Measurements from ENCODE around the gene RASAL2.

RASAL2 gene

DNA sequence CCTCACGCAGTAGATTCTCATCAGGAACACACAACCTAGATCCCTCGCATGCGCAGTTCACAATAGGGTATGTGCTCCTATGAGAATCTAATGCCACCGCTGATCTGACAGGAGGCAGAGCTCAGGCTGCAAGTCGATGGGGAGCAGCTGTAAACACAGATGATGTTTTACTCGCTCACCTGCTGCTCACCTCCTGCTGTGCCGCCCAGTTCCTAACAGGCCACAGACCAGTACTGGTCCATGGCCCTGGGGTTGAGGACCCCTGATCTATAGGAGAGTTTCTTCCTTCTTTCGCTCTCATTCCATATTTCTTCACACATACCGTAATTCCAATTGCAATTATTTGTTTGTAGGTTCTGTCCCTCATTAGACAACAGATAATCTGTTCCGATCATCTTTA lies 299.5 kb downstream of the RASAL2 start:
- no peak for DNase-seq (ENCODE audit: low spot score)

GRCh38 chr1:178396789-178397188 lies 302.9 kb downstream of the RASAL2 start:
- DNase-seq (ENCODE audit: low spot score) = no peak

DNA sequence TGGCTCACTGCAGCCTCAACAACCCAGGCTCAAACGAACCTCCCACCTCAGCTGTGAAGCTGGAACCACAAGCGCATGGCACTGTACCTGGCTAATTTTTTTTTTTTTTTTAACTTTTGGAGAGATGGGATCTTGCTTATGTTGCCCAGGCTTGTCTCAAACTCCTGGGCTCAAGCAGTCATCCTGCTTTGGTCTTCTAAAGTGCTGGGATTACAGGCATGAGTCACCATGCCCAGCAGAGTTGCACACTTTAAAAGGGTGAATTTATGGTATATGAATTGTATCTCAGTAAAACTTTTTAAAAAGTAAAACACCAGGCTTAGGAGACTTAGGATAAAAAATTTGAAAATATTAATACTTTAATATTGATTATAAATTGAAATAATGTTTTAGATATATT lies 303.8 kb downstream of the RASAL2 start:
- DNase-seq (ENCODE audit: low spot score) = no peak

GRCh38 chr1:178399177-178399728 lies 305.3 kb downstream of the RASAL2 start:
- no peak for DNase-seq (ENCODE audit: low spot score)

- DNase-seq (ENCODE audit: low spot score) = no peak
These were observed 311.2 kb downstream of the RASAL2 start for GRCh38 chr1:178405137-178405536.

DNA sequence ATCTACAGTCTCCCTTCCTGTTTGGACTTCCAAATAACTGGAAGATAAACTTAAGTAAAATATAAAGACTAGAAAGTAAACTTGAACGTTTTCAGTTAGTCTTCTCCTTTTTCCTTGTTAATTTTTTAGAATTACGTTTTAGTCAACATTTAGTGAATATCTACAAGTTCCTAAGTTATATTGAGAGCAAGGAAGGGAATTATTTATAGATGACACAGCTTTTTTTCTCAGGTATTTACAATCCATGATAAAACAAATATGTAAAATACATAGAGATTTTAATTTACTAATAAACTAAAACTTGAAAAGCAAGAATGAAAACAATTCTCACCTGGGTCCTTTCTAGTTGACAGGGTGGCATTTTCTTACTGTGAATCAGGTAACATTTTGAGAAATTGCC lies 313.3 kb downstream of the RASAL2 start:
- DNase-seq (ENCODE audit: low spot score) = no peak

DNA sequence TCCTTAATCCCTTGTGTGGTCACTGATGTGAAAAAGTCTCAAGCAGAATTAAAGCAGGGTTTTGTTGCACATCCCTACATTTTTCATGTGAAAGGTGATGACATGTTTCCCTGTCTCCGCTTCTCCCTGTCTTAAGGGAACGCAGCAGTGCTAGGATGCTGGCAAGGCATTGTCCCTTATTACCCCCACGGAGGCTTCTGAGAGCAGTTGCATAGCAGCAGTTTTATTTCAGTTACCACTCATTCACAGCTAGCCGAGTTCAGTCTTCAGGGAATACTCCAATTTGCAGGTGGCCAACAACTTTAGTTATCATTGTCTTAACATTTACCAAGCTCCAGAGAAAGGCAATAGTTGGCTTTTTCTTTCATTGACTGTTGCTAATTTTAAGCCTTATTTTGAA lies 313.8 kb downstream of the RASAL2 start:
- no peak for DNase-seq (ENCODE audit: low spot score)

GRCh38 chr1:178408871-178409270 lies 315.0 kb downstream of the RASAL2 start:
- DNase-seq (ENCODE audit: low spot score) = no peak

GRCh38 chr1:178409541-178409940 lies 315.6 kb downstream of the RASAL2 start:
- DNase-seq (ENCODE audit: low spot score) = no peak

DNA sequence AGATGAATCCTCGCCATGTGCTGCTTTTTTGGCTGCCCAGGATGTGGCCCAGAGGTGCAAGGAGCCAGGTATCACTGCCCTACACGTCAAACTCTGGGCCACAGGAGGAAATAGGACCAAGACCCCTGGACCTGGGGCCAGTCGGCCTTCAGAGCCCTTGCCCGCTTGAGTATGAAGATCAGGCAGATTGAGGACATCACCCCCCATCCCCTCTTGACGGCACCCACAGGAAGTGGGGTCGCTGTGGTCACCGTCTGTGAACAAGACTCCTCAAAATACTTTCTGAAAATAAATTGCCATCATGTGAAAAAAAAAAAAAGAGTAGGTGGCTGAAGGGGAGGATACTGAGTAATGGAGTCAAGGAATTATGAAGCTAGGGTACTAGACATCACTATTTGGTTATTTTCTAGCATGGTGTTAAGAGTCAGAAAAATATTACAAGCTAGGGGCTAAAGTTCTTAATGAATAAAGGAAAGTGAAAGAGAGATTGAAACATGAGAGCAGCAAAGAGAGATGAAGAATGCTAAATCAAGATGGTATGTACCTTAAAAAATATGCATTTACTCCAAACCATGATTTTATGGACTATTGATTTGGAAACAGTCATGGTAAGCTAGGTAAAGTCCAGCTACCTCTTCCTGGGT lies 318.0 kb downstream of the RASAL2 start:
- no peak for DNase-seq (ENCODE audit: low spot score)

DNA sequence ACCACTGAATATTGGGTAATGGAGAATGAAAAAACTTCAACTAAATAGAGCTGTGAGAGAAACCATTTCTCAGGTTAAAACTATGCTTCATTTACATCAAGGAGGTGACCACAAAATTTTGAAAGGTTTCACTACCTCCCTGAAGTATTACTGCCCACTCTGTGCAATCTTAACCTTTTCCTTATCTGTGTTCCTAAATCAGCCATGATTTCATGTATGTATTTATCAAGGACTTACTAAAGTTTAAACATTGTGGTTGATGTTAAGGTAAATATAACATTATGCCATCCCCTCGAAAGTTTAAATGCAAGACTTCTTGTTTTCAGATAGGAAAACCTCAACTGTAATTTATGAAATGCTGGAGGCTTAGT lies 318.5 kb downstream of the RASAL2 start:
- DNase-seq (ENCODE audit: low spot score) = no peak

DNA sequence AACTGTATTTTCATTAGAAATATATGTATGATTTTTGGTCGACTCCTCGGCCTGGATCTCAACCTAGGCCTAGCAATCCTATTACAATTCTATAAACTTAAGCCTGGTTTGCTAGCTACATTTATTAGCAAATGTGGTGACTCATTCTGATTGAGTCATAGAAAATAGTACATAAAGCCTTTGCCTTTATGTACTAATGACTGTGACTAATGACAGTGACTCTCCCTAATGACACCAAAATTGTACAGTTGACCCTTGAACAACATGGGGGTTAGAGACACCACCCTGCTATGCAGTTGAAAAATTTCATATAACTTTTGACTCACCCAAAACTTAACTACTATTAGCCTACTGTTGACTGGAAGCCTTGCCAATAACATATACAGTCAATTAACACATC lies 324.0 kb downstream of the RASAL2 start:
- DNase-seq (ENCODE audit: low spot score) = no peak

DNA sequence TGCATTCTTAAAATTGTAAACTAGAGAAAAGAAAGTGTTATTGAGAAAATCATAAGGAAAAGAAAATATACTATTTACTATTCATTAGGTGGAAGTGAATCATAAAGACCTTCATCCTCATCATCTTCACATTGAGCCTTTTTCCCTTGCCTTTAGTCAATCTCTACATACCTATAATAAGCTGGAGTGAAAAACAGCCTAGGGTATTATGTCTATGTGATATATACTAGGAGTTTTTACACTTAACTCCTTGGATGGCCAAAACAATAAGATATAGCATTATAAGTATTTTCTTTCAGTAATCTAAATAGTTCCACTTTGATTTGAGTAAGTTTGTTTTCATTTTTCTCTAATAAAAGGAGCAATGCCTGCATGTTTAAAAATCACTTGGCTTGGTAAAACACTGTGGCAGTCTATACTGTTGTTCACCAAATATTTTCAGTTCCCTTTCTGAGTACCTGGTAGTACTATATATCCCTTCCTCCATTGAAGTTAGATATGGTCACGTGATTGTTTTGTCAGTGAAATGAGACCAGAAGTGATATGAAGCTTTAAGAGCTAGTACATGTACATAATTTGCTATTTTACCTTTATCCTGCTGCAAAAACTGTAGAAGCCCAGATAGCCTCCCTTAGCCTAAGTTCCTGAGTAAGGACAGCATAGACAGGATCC lies 324.5 kb downstream of the RASAL2 start:
- no peak for DNase-seq (ENCODE audit: low spot score)

DNA sequence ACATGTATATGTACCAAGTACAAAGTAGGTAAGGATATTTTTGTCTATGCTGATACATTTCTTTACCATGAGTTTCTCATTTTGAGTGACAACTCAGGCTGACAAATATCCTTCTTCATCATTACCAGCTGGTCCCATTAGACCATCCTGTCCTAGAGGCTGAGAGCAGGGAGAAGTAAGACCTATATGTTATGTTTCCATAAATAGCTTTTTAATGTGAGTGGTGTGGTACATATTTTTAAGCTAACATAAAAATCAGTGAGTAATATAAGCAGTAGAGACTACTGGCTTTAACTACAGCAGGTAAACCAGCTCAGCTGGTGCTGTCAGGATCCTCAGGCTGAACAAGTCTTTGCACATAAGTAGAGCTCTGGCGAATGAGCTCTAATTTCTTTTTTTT lies 340.5 kb downstream of the RASAL2 start:
- DNase-seq (ENCODE audit: low spot score) = no peak

- DNase-seq (ENCODE audit: low spot score) = no peak
These were observed 341.1 kb downstream of the RASAL2 start for GRCh38 chr1:178434899-178435435.

GRCh38 chr1:178436899-178437298 lies 343.0 kb downstream of the RASAL2 start:
- no peak for DNase-seq (ENCODE audit: low spot score)

DNA sequence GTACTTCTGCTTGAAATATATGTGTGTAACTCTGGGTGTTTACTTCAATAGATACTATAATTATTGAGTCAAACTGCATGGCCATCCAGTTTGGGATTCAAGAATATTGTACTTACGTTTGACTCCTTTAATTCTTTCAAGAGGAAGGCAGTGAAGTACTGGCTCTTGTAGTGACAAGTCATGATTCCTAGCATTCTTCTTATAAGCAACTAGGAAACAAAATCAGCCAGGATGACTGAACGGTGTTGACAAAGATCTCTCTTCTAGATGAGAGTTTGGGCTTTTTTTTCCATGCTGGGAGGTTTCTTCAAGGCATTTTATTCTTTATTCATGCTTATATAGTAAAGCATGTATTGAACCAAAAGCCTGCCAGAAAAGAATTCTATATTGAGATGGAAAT lies 344.5 kb downstream of the RASAL2 start:
- no peak for DNase-seq (ENCODE audit: low spot score)

- DNase-seq (ENCODE audit: low spot score) = no peak
These were observed 349.0 kb downstream of the RASAL2 start for GRCh38 chr1:178442925-178443324.

GRCh38 chr1:178450871-178451270 lies 357.0 kb downstream of the RASAL2 start:
- DNase-seq (ENCODE audit: low spot score) = no peak

GRCh38 chr1:178451529-178451928 lies 357.6 kb downstream of the RASAL2 start:
- no peak for DNase-seq (ENCODE audit: low spot score)

DNA sequence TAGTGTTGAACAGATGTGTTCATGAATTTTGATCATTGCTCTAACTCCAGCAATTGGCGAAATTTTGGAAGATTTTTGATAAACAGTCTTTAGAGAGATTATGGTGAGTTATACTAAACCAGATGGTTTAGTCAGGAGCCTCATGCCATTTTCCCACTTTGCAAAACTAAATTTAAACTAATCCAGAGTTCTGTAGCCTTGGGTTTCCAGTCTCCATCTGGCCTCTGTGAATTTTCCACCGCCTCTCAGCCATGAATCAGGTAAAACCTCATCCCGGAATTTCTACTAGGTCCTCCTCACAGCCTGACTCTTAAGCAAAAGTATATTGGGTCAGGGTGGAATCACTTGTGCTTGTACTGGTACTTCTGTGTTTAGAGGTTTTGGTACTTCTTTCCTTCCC lies 358.1 kb downstream of the RASAL2 start:
- DNase-seq (ENCODE audit: low spot score) = no peak

- DNase-seq (ENCODE audit: low spot score) = no peak
These were observed 362.6 kb downstream of the RASAL2 start for GRCh38 chr1:178456472-178456871.

- DNase-seq (ENCODE audit: low spot score) = no peak
These were observed 363.7 kb downstream of the RASAL2 start for GRCh38 chr1:178457651-178458050.

- no peak for DNase-seq (ENCODE audit: low spot score)
These were observed 364.3 kb downstream of the RASAL2 start for GRCh38 chr1:178458203-178458602.
